SU-DHL-6 (cell line): ENCODE measurements around the gene HIVEP3.

Experiments used
- H2AFZ ChIP-seq: fragments of 200-600 bp; sonication (generic); 2 replicates; pipeline ENCODE4 v1.6.1; 2014; ENCODE audit warnings: low read depth, mild to moderate bottlenecking, moderate library complexity, mixed read lengths, antibody characterized with exemption, low read length; ENCODE audit not compliant: severe bottlenecking
- H3F3A ChIP-seq: fragments of 200-600 bp; shearing (Covaris generic); 2 replicates; pipeline ENCODE4 v1.6.0; 2016; ENCODE audit warnings: antibody characterized with exemption, mild to moderate bottlenecking; ENCODE audit not compliant: insufficient read depth
- H3K27ac ChIP-seq: fragments of 200-600 bp; sonication (generic); 2 replicates; pipeline ENCODE4 v1.5.1; 2016; ENCODE audit warnings: low read depth, mild to moderate bottlenecking, low read length, moderate library complexity, mixed read lengths
- H3K27me3 ChIP-seq: fragments of 200-600 bp; sonication (generic), shearing (Covaris generic); 2 replicates; pipeline ENCODE4 v1.6.0; 2014; ENCODE audit warnings: mild to moderate bottlenecking, low read length
- H3K36me3 ChIP-seq: fragments of 200-600 bp; sonication (generic); 2 replicates; pipeline ENCODE4 v1.6.1; 2014; ENCODE audit warnings: mild to moderate bottlenecking, low read length, mixed read lengths
- H3K4me2 ChIP-seq: fragments of 300-600, 200-600 bp; shearing (Covaris generic), sonication (generic); 2 replicates; pipeline ENCODE4 v1.6.0; 2014; ENCODE audit warnings: low read length, low read depth, mild to moderate bottlenecking; ENCODE audit not compliant: poor library complexity, severe bottlenecking
- H3K4me3 ChIP-seq: fragments of 200-600 bp; sonication (generic); 2 replicates; pipeline ENCODE4 v1.5.1; 2014; ENCODE audit warnings: antibody characterized with exemption, low read length, mild to moderate bottlenecking, mixed read lengths; ENCODE audit not compliant: insufficient read depth, poor library complexity, severe bottlenecking
- H3K79me2 ChIP-seq: fragments of 200-600 bp; sonication (generic); 2 replicates; pipeline ENCODE4 v1.6.1; 2014; ENCODE audit warnings: mild to moderate bottlenecking, low read length, moderate library complexity; ENCODE audit not compliant: insufficient read depth
- H3K9ac ChIP-seq: fragments of 200-600 bp; sonication (generic); 2 replicates; pipeline ENCODE4 v1.7.0; 2014; ENCODE audit warnings: mild to moderate bottlenecking, low read length
- H3K9me2 ChIP-seq: fragments of 200-600 bp; sonication (generic); replicated peaks from 2 replicates; pipeline ENCODE4 v1.6.1; 2014; ENCODE audit warnings: low read length; ENCODE audit not compliant: insufficient read depth
- H3K9me3 ChIP-seq: fragments of 200-600 bp; sonication (generic); 2 replicates; pipeline ENCODE4 v1.6.1; 2014; ENCODE audit warnings: low read length, mixed read lengths; ENCODE audit not compliant: insufficient read depth
- H4K20me1 ChIP-seq: fragments of 200-600 bp; sonication (generic); 2 replicates; pipeline ENCODE4 v1.6.1; 2014; ENCODE audit warnings: low read depth, mild to moderate bottlenecking, antibody characterized with exemption, low read length, moderate library complexity, mixed read lengths
- CTCF ChIP-seq: fragments of 200-600 bp; sonication (generic); IDR thresholded peaks from one replicate; pipeline ENCODE4 v1.5.1; 2017; ENCODE audit warnings: antibody characterized with exemption, mild to moderate bottlenecking, low read length, moderate library complexity; ENCODE audit not compliant: insufficient read depth, poor library complexity, severe bottlenecking
- EZH2phosphoT487 ChIP-seq: fragments of 200-600 bp; sonication (generic), shearing (Covaris generic); conservative IDR thresholded peaks from 2 replicates; pipeline ENCODE4 v1.6.1; 2018; ENCODE audit warnings: mild to moderate bottlenecking, antibody characterized with exemption, low read length, moderate library complexity, mixed read lengths

HIVEP3 gene

DNA sequence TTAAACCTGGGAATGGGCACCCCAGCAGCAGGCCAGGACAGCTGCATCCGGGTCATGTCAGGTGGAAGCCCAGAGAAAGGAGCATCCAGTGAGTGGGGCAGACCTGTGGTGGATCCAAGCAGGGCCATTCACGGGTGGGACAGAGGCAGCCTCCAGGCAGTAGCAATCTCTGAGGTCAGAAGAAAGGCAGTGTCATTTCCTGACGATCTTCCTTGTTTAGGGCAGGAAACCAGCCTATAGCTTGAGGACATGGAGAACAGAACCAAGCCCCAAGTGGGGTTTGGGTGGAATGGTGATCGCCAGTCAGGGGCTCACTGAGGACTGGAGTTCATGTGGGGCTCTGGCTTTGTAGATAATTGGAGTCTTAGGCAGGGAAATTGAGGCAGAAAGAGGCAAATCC is 209.4 kb downstream of the HIVEP3 start:
- no peaks in the 10 kb centered on the region for H4K20me1 ChIP-seq
- H3K4me2 ChIP-seq: no peak overlapping the region
- TF ChIP-seq EZH2phosphoT487: no peak
- TF ChIP-seq CTCF: no peak
- H3K36me3 ChIP-seq: no peaks in the 10 kb centered on the region
- H3K27me3 ChIP-seq: no peaks in the 10 kb centered on the region
- H3K9me3 ChIP-seq: no peaks in the 10 kb centered on the region
- no peak overlapping the region for H3K4me3 ChIP-seq
- H3K9me2 ChIP-seq: no peaks in the 10 kb centered on the region
- H3K27ac ChIP-seq: no peak overlapping the region
- H2AFZ ChIP-seq: no peak overlapping the region
- no peaks in the 10 kb centered on the region; the same call in 1 of the 2 replicates for H3F3A ChIP-seq
- no peaks in the 10 kb centered on the region for H3K79me2 ChIP-seq
- H3K9ac ChIP-seq: no peak overlapping the region

- no peaks in the 10 kb centered on the region for H3K27me3 ChIP-seq
- no peak overlapping the region for H2AFZ ChIP-seq
- H3K27ac ChIP-seq: no peak overlapping the region
- H3K9me2 ChIP-seq: no peaks in the 10 kb centered on the region
- H3K9ac ChIP-seq: no peak overlapping the region
- no peak overlapping the region for H3K4me2 ChIP-seq
- no peaks in the 10 kb centered on the region for H3K36me3 ChIP-seq
- H4K20me1 ChIP-seq: no peaks in the 10 kb centered on the region
- TF ChIP-seq CTCF: no peak
- no peak for TF ChIP-seq EZH2phosphoT487
- no peaks in the 10 kb centered on the region; the same call in 1 of the 2 replicates for H3F3A ChIP-seq
- no peaks in the 10 kb centered on the region for H3K79me2 ChIP-seq
- H3K9me3 ChIP-seq: no peaks in the 10 kb centered on the region
- no peak overlapping the region for H3K4me3 ChIP-seq
Measured at GRCh38 chr1:41708332-41708731, 210.4 kb downstream of the HIVEP3 start.

DNA sequence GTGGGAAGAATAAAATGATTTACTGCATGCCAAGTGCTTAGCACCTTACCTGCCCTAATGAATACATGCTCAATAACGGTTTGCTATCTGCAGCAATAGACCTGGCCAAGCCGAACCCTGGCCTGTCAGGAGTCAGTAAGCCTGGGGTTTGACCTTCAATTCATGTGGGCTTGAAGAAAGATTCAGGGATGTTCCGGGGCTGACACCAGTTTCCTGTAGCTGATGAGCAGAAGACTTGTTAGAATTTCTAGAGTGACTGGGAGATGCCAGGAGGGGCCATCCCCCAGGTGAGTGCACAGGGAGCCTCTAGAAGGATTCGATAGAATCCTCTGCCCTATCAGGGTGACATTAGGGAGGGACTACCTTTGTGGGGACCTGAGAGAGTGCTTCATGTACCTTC is 210.9 kb downstream of the HIVEP3 start:
- Histone ChIP-seq H3K9me3 (no peaks in the 10 kb centered on the region), H3K27me3 (no peaks in the 10 kb centered on the region), H3K4me3 (no peak overlapping the region), H3K9me2 (no peaks in the 10 kb centered on the region), H4K20me1 (no peaks in the 10 kb centered on the region), H3K4me2 (no peak overlapping the region), H3K27ac (no peak overlapping the region), H3K79me2 (no peaks in the 10 kb centered on the region), H2AFZ (no peak overlapping the region), H3F3A (no peaks in the 10 kb centered on the region), H3K9ac (no peak overlapping the region), H3K36me3 (no peaks in the 10 kb centered on the region)
- TF ChIP-seq CTCF: no peak
- no peak for TF ChIP-seq EZH2phosphoT487
